ENCODE results near the gene SLC25A23.

DNA sequence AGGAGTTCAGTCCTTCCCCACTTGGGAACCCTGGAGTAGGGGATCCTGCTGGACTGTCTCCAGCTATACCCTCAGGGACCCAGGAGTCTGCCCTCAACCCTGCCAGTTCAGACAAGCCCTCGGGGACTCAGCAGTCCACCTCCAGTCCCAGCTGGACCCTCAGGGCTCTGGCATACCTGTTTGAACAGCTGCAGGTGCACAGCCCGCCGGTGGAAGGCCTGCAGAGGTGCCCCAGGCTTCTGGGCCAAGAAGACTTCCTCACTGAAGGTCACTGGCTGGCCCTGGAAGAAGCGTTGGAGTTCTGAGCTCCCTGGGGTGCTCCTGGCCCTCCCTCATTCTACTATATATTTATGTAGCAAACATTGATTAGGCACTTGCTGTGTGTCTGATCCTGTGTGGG, 13.1 kb upstream of the SLC25A23 start:
- TF ChIP-seq FOXP2 (optimal IDR thresholded peaks at IDR 0.05; ENCODE audit: control extremely low read depth, extremely low read length, insufficient read depth) (no peak), EZH2 (IDR thresholded peaks at IDR 0.05) (no peak), POLR2AphosphoS5 (IDR thresholded peaks at IDR 0.05; ENCODE audit: borderline replicate concordance, low read depth, low read length) (no peak)
